DMS53 (cell line): Measurements from ENCODE around the gene CHKA.

Experiments used
- DNase-seq: peaks from one replicate; lab custom pipeline; 2025; lab: John Stamatoyannopoulos, UW

Gene CHKA

DNA sequence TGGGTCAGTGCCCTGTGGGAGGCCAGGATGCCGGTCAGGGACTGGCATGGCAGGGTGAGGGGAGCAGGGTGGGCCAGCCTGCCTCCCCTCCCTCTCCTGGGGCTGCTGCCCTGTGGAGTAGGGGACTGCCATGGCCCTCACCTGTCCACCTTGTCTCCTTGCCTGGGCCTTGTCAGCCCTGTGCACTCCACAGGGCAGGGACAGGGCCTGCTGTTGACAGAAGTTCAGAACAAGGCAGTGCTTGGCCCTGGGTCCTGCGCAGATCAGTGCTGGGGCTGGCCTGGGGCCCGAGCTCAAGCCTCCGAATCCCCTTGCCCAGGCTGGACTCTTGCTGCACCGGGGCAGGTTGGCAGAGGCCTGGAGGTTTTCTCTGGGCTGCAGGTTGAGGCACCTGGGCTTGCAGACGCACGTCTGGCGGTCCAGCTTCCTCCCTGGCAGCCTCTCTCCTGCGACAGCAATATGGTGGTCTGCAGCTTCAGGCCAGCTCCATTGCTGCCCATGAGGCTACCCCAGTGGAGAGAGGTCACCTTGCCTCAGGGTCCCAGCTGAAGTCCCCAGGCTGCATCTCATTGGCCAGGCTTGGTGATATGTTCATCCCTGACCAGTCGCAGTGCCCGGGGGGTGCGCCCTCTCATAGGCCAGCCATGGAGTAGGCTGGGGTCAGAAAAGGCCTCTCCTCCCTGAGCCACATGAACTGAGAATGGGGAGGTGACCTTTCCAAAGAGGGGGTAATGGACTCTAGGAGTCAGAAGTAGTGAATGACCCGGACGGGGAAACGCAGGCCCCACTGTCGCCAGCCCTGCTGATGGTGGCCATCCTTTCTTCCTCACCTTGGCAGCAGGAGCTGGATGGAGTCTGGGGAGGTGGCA, 21.5 kb upstream of the CHKA start:
- DNase-seq = no peak

DNA sequence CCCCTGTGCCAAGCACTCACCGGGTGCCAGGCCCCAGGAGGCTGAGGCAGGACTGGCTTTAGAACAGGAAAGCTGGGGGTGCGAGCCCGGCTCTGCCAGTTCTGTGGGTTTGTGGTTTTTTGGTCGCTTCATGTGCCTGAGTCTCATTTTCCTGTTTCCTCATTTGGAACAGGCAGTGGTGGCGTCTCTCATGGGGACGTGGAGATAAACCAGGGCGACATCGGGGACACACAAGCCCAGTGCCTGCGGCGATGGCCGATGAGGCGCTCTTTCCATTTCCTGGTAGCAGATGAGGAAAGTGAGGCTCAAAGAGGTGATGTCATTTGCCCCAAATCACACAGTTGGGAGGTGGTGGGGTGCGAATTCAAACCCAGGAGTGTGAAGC, 20.8 kb upstream of the CHKA start:
- DNase-seq = no peak

DNA sequence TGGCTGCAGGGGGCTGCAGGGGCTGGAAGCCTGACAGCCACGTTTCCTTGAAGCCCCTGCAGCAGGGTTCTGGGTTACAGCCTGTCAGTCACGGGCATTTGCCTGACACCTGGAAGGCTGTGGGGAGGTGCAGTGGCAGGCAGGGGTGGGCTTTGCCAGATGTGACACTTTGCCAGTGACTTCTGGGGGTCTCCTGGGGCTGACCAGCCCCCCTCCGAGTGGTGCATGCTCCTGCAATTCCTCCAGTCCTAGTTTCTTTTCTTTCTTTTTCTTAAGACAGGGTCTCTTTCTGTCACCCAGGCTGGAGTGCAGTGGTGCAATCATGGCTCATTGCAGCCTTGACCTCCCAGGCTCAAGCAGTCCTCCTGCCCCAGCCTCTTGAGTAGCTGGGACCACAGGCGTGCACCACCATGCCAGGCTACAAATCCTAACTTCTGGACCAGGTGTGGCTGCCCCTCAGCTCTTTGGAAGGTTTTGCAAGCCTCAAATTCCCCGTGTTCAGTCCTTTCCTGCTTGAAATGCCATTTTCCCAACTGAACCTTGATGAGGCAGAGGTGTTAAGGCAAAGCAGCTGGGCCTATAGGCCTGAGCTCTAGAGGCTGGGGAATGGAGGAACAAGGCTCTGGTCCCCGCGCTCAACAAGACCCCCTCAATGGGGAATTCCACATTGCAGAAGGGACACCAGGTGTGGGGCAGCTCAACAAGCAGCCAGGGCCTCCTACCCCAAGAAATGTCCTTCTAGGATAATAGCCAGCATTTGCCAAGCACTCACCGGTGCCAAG, 20.2 kb upstream of the CHKA start:
- no peak for DNase-seq

DNA sequence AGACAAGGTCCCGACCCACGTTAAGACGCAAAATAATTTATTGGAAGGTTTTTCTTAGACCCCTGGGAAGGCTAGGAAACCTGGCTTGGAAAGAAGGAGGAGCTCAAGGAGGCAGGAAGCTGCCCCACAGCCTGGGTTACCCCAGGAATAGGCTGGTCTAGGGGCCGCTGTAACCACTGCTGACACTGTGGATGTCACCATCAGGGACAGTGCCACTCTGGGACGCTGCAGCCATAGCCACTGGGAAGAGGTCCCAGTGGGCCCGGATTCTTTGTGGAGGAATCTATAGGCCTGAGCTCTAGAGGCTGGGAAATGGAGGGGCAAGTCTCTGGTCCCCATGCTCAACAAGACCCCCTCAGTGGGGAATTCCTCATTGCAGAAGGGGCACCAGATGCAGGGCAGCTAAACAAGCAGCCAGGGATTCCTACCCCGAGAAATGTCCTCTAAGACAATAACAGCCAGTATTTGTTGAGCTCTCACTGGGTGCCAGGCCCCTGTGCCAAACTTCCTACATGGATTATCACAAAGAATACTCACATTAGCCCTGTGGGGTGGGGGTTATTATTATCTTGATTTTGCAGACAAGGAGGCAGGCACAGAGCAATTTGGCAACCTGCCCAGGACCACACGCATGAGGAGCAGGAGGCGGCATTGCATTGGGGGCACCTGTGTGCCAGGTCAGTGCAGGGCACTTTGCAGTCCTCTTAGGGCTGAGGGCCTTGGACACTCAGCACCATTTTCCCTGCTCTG, 19.5 kb upstream of the CHKA start:
- DNase-seq = no peak

DNA sequence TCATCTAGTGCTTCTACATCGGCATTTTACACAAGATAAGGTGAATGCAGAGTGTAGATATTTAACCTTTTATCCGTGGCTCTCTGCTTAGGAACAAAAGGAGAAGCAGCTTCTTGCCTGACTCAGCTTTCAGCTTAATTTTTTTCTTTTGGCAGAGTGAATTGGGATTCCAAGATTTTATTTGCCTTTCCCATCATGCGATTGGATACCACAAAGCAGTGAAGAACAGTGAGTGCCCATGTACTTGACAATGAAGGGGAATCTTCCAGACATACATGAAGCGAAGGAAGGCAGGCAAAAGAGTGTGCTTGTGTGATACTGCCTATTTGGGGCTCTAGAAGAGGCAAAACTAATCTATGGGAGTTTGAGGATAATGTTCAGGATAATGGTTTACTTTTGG, 17.0 kb upstream of the CHKA start:
- DNase-seq = no peak

DNA sequence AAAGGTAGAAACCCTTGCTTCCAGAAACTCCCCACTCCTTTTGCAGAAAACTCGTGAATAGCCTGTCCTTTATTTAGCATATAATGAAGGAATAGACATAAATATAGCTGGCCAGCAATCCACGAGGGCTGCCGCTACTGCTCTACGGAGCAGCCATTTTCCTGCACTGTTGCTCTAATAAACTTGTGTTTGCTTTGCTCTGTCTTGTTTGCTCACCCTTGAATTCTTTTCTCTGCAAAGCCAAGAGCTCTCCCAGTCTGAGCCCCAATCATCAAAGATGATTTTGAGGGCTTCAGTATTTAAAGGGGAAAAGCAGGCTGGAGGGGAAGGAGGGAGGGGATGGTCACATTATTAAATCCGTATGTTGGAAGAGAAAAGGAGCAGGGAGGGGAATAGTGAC, 16.6 kb upstream of the CHKA start:
- DNase-seq = peak; percentile 77

DNA sequence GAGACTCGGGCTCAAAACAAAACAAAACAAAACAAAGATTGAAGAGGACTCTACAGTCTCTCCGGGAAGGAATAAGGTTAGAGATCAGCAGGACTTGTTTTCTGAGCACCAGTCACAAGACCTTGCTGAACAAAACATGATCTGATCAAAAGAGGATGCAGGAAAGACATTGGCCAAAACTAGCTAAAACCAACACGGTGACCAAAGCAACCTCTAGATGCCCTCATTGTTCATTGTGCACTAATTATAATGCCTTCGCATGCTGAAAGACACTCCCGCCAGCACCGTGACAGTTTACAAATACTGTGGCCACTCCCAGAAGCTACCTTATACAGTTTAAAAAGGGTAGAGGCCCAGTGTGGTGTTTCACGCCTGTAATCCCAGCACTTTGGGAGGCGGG, 15.7 kb upstream of the CHKA start:
- DNase-seq = no peak

DNA sequence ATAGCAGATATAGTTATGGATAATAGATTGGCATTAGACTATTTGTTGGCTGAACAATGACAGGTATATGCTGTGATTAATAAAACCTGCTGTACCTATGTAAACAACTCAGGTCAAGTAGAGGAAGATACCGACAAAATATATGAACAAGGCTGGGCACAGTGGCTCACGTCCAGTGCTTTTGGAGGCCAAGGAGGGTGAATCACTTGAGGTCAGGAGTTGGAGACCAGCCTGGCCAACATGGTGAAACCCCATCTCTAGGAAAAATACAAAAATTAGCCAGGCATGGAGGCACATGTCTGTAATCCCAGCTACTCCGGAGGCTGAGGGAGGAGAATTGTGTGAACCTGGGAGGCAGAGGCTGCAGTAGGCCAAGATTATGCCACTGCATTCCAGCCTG, 14.0 kb upstream of the CHKA start:
- no peak for DNase-seq

DNA sequence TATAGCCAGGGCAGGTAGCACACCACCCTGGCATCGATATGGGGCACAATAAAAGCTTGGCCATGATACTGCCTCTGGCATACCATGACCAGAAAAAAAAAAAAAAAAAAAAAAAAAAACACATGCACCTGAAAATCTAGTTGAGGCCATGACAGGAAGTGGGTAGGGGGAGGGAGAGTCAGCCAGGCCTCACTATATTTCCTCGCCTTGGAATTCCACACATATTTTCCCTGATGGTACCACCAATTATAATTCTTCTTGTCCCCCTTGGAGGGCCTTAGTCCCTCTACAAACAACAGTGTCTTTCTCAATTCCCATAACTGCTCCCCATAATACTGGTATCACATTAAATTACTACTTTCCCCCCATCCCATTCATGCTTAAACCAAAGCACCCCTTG, 12.6 kb upstream of the CHKA start:
- DNase-seq = no peak

DNA sequence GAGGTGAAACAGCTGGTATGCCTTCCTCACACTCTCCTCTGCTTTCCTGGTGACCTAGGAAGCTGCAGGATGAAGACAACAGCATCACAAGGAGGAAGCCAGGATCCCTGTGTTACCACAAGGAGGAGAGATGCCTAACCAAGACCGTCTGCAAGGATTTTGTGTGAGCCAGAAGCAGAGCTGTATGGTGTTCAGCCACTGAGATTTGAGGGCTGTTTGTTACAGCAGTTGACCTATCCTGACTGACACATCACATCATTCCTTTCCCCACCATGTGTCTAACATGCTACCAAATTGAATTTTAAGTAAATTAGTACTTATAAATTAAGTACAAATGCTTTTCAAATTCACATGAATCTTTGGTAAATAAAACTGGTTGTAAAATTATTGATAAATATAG, 8.9 kb upstream of the CHKA start:
- DNase-seq = no peak

DNA sequence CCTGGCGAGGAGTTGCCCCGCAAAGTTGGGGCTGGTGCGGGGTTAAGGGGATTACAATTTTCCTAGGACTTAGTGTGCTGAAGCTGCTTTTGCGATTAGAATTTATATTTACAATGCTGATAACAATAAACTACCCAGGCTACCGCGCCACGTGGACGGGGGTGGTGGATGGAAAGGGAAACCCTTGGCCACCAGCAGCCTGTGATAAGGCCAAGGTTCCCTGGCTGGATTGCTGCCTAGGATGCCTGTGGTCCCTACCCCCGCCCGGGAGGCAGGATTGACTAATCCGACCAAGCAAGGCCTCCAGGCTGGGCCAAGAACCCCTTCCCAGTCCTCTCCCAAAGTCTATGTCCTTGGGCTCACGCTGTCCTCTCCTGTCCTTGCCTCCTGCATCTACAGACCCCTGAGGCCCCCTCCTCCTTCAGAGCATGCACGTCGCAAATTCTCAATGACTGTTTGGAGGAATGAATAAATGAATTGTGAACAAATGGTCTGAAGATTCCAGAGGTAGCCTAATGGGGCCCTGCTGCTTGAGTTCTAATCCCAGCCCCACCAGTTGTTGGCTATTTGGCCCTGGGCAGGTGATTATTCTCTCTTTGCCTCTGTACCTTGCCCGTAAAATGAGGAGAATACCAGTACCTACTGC, 7.6 kb upstream of the CHKA start:
- peak; percentile 52 for DNase-seq

DNA sequence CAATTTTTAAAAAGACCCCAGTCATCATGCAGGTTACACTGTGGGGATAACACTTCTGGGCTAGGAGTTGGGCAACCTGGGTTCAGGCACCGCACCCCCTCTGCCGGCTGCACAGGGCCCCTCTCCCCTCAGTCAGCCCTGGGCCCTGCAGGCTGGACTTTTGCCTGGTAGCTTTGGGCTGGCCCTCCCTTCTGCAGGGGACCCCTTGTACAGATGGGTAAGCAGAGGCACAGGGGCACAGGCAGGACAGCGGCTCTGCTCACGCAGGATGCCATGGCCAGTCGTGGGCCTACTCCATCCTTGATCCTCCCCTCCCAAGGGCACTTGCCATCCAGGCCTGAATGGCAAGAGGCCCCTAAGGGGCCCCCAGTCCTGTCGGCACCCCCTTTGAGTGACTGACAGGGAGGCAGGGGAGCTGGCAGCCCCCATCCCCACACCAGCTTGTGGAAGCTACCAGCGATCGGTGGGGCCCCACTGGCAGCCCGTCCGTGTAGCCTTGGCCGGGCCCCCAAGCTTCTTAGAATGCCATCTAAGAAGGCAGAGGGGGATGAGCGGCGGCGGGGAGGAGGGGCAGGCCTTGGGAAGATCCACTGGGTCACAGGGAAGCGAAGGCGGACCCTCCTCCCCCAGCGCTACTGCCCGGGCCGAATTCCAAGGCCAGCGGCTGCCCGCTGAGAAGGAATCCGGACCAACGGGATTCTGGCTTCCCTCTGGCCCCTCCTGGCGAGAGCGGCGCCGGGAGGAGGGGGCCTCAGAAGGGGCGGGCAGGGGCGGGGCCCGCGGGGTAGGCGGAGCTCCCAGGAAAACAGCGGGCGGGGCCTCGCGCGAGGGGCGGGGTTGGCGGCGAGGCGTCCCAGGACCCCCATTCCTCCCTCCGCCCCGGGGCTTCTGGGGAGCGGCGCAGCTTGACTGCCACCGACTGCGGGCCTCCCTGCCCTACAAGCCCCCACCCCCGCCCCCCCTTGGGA, 6.8 kb upstream of the CHKA start:
- DNase-seq = peak; percentile 72

DNA sequence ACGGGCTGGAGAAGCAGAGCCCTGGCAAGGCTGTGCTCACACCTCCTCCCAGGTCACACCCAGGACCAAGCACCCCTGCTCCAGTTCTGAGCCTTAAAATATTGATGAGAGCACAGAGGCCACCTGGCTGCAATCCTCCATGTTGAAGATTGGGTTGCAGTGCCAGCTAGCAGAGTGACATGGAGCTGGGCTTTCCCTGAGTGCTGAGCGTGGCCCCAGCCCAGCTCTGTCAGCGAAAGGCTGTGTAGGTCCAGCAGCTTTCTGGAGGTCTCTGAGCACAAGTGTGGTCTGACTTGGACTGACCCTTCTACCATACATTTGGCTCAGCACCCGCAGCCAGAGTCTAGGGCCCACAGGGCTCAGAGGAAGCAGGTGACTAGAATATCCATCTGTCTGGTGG, 4.0 kb upstream of the CHKA start:
- no peak for DNase-seq

DNA sequence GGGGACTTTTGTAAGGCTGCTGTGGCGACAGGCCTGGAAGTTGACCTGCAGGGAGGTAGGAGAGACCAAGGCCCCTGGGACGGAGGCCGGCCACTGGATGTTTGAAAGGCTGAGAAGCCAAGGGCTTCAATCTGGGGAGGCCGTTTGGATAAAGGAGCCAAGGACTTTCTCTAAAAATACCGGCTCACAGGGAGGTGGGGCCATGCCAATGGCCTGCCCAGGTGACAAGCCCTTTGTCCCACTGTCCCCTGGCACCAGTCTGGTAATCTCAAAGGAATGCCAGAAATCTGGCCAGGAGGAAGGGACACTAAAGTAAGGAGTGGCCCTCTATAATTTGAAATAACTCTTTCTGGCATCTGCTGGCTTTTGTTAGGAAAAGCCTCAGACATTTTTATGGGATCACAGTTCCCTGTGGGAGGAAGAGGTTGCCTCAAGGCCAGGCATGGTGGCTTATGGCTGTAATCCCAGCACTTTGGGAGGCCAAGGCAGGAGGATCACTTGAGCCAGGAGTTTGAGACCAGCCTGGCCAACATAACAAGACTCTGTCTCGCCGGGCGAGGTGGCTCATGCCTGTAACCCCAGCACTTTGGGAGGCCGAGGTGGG, 1.9 kb upstream of the CHKA start:
- no peak for DNase-seq

DNA sequence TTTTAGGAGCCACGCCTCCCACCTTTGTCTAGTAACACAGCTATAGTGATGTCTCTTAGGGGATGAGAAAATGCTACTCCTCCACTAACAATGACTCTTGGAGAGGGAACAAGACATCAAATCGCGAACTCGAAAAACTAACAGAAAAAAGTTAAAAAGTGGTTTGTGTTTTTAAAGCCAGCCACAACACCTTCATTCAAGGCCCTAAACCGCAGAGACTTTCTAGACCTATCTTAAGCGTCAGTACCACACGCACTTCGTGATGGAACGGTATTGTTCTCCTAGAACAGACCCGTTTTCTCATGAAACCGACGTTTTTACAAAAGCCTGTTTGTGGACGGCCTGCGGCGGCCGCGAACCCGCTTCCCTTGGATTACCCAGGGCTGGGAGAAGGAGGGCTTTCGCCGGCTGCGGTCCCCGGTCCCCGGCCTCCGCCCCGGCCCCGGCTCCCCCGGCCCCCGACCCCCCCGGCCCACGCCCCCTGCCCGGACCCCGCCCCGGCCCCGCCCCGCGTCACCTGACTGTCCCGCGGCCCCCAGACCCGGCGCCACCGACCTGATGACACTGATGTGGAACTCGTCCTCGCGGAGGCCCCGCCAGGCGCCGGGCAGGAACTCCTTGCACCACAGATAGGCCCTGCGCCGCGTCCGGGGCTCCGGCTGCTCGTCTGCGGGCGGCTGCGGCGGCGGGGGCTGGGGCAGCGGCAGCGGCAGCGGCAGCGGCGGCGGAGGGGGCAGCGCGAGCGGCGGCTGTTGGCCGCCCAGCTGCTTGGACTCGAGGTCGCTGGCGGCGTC, 718 bp downstream of the CHKA start:
- peak; percentile 82 for DNase-seq

DNA sequence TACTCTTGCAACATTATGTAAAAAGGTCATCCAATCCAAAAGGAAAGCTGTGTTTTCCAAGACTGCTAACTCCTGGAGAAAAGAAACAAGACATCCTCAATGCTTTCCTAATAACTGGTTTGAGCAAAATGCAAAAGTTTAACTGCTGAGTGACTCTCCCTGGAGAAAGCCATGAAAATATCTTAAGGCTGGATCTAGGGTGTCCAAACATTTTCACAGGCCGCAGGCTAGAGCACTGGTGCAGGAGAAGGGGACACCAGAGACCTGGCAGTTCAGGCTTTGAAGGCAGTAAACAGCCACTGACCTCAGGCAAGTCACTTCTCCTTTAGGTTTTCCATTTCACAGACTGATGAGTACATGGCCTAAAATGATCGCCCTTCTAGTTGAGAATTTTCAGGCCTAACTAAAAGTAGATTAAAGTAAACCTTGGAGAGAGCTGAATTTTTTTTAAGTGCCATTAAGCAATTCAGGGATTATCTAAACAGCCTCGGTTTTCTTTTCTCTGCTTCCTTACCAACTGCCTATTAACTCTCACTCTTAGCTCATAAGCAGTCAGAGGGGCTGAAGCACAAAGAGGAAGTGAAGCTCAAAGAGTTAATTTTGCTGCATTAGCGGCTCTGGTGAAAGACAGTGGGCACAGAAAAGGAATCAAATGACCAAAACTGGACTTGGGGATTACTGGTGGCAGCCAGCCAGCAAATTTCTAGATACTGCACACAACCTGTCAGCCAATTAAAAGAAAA, 2.3 kb downstream of the CHKA start:
- DNase-seq = no peak

DNA sequence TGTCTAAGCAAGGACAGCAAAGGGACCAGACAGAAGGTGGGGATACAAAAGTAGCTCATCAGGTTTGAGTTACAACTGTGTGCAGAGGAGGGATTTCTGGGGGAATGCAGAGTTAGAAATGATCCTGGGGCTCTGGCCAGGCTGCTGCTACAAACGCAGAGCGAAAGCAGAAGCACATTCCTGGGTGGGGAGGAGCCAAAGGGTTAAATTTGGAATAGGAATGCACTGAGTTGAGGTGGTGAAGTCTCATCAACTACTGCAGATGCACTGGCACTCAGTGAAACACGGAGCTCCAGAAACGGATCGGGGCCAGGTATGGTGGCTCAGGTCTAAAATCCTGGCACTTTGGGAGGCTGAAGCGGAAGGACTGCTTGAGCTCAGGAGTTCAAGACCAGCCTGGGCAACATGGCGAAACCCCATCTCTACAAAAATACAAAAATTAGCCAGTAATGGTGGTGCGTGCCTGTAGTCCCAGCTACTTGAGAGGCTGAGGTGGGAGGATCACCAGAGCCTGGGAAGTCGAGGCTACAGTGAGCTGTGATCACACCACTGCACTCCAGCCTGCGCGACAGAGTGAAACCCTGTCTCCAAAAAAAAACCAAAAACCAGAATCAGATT, 3.2 kb downstream of the CHKA start:
- DNase-seq = no peak

DNA sequence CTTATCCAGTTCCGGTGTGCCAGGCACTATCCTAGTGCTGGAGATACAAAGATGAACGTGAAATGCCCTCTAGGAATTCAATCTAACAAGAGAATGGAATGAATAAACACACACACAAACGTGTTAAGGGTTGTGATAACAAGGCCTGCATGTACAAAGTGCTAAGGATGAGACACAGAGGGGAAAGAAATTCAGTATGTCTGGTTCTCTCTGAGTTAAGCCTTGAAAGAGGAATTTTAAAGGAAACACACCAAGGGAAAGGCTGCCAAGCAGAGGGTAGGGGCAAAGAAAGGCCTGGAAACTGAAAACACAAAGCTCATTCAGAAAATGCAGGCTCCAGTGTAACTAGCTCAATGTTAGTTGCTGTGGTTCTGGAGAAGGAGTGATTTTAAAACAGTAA, 4.2 kb downstream of the CHKA start:
- no peak for DNase-seq

DNA sequence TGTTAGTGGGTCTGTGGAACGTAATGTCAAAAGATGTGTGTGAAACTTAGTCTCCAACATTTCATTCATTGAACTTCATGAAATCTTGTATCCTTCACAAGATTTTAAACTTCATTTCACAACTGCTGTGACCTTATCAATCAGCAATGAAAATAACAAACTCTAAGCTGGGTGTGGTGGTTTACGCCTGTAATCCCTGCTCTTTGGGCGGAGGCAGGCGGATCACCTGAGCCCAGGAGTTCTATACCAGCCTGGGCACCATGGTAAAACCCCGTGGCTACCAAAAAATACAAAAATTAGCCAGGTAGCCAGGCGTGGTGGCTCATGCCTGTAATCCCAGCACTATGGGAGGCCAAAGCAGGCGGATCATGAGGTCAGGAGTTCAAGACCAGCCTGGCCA, 5.1 kb downstream of the CHKA start:
- DNase-seq = no peak
